H9 (cell line): ENCODE measurements around the gene MARVELD1. TPM values are rescaled to one million over a fixed set of nuclear protein-coding genes. Genes with fewer than 3 reads are reported as not detected.

Experiments used
- DNase-seq: peaks from one replicate; pipeline ENCODE4 v3.0.0-alpha.2; 2017
- H2AFZ ChIP-seq: one replicate; pipeline ENCODE4 v1.6.1; 2013; ENCODE audit warnings: mild to moderate bottlenecking, low read length, control low read depth, moderate library complexity
- H2AK5ac ChIP-seq: 2 replicates; pipeline ENCODE4 v1.6.1; 2013; ENCODE audit warnings: low read length, control low read depth, mixed read lengths; ENCODE audit not compliant: insufficient read length
- H2BK120ac ChIP-seq: one replicate; pipeline ENCODE4 v1.6.1; 2013; ENCODE audit warnings: low read depth, mild to moderate bottlenecking, low read length, control low read depth, inconsistent platforms; ENCODE audit not compliant: poor library complexity, severe bottlenecking
- H2BK12ac ChIP-seq: 2 replicates; pipeline ENCODE4 v1.6.1; 2013; ENCODE audit warnings: low read length, control low read depth, mixed read lengths, low read depth; ENCODE audit not compliant: insufficient read length
- H2BK15ac ChIP-seq: 2 replicates; pipeline ENCODE4 v1.6.1; 2013; ENCODE audit warnings: low read depth, low read length, control low read depth
- H2BK20ac ChIP-seq: one replicate; pipeline ENCODE4 v1.6.1; 2013; ENCODE audit warnings: low read depth, mild to moderate bottlenecking, low read length, control low read depth, inconsistent platforms; ENCODE audit not compliant: poor library complexity, severe bottlenecking
- H2BK5ac ChIP-seq: 2 replicates; pipeline ENCODE4 v1.6.1; 2013; ENCODE audit warnings: low read length, control low read depth, mixed read lengths; ENCODE audit not compliant: insufficient read length
- H3K14ac ChIP-seq: 2 replicates; pipeline ENCODE4 v1.6.1; 2013; ENCODE audit warnings: low read length, control low read depth; ENCODE audit not compliant: insufficient read depth
- H3K18ac ChIP-seq: 2 replicates; pipeline ENCODE4 v1.6.1; 2013; ENCODE audit warnings: low read depth, mild to moderate bottlenecking, mixed read lengths, low read length, control low read depth; ENCODE audit not compliant: insufficient read length
- H3K23ac ChIP-seq: 2 replicates; pipeline ENCODE4 v1.6.1; 2013; ENCODE audit warnings: low read length, control low read depth, mixed read lengths, low read depth; ENCODE audit not compliant: insufficient read length
- H3K23me2 ChIP-seq: 2 replicates; pipeline ENCODE4 v1.6.1; 2013; ENCODE audit warnings: low read depth, mild to moderate bottlenecking, mixed read lengths, low read length, control low read depth; ENCODE audit not compliant: insufficient read length, poor library complexity, severe bottlenecking
- H3K27ac ChIP-seq: 2 replicates; pipeline ENCODE4 v1.5.1; 2013; ENCODE audit warnings: low read length, control low read depth, mixed read lengths, low read depth; ENCODE audit not compliant: insufficient read length
- H3K27me3 ChIP-seq: 2 replicates; pipeline ENCODE4 v1.6.1; 2013; ENCODE audit warnings: low read length, control low read depth, inconsistent platforms; ENCODE audit not compliant: insufficient read depth
- H3K4ac ChIP-seq: 2 replicates; pipeline ENCODE4 v1.6.1; 2013; ENCODE audit warnings: low read depth, mild to moderate bottlenecking, control low read depth, inconsistent platforms, low read length, moderate library complexity
- H3K4me1 ChIP-seq: 2 replicates; pipeline ENCODE4 v1.6.1; 2013; ENCODE audit warnings: low read length, control low read depth, inconsistent platforms; ENCODE audit not compliant: insufficient read depth
- H3K4me2 ChIP-seq: 2 replicates; pipeline ENCODE4 v1.6.1; 2013; ENCODE audit warnings: low read length, control low read depth, mixed read lengths; ENCODE audit not compliant: insufficient read length, insufficient read depth
- H3K56ac ChIP-seq: 2 replicates; pipeline ENCODE4 v1.6.1; 2013; ENCODE audit warnings: low read depth, mild to moderate bottlenecking, mixed read lengths, low read length, control low read depth; ENCODE audit not compliant: insufficient read length
- H3K79me1 ChIP-seq: 2 replicates; pipeline ENCODE4 v1.6.1; 2013; ENCODE audit warnings: low read depth, mild to moderate bottlenecking, moderate library complexity, low read length, control low read depth, inconsistent platforms; ENCODE audit not compliant: insufficient read depth, poor library complexity, severe bottlenecking
- H3K79me2 ChIP-seq: 2 replicates; pipeline ENCODE4 v1.6.1; 2013; ENCODE audit warnings: low read length, control low read depth, inconsistent platforms; ENCODE audit not compliant: insufficient read depth
- H3K9ac ChIP-seq: 2 replicates; pipeline ENCODE4 v1.6.1; 2013; ENCODE audit warnings: low read length, control low read depth, mixed read lengths; ENCODE audit not compliant: insufficient read length; ENCODE audit errors: extremely low read depth
- H3K9me3 ChIP-seq: one replicate; pipeline ENCODE4 v1.6.1; 2013; ENCODE audit warnings: low read depth, low read length, inconsistent platforms; ENCODE audit not compliant: control insufficient read depth
- H3T11ph ChIP-seq: one replicate; pipeline ENCODE4 v1.6.1; 2013; ENCODE audit warnings: mild to moderate bottlenecking, low read length, control low read depth, inconsistent platforms
- H4K20me1 ChIP-seq: one replicate; pipeline ENCODE4 v1.6.1; 2013; ENCODE audit not compliant: control insufficient read depth, insufficient read length, insufficient read depth
- H4K5ac ChIP-seq: 2 replicates; pipeline ENCODE4 v1.6.1; 2013; ENCODE audit warnings: low read depth, mild to moderate bottlenecking, mixed read lengths, low read length, control low read depth; ENCODE audit not compliant: insufficient read length
- H4K8ac ChIP-seq: replicated peaks from 2 replicates; pipeline ENCODE4 v1.6.1; 2013; ENCODE audit warnings: low read length, control low read depth, mixed read lengths, low read depth; ENCODE audit not compliant: insufficient read length
- H4K91ac ChIP-seq: 2 replicates; pipeline ENCODE4 v1.6.1; 2013; ENCODE audit warnings: low read depth, mild to moderate bottlenecking, moderate library complexity, mixed read lengths, low read length, control low read depth; ENCODE audit not compliant: insufficient read length
- H3K27ac Mint-ChIP-seq, 3 experiments: 2 replicates in 2 of 3; 3 replicates in 1 of 3; pipeline ENCODE4 v1.8.0; 2020 to 2021; ENCODE audit warnings: mixed read lengths in 3 of 3, mild to moderate bottlenecking in 1 of 3, moderate library complexity in 1 of 3
- H3K27me3 Mint-ChIP-seq: 2 replicates; pipeline ENCODE4 v1.8.0; 2021; ENCODE audit warnings: low read depth, mild to moderate bottlenecking, moderate library complexity, mixed read lengths
- H3K36me3 Mint-ChIP-seq, 3 experiments: 2 replicates in 2 of 3; 3 replicates in 1 of 3; pipeline ENCODE4 v1.8.0; 2020 to 2021; ENCODE audit warnings: low read depth in 3 of 3, mixed read lengths in 3 of 3; ENCODE audit not compliant: insufficient read depth in 1 of 3
- H3K4me1 Mint-ChIP-seq, 2 experiments: 2 replicates each; pipeline ENCODE4 v1.8.0; 2020; ENCODE audit warnings: mixed read lengths in 2 of 2
- H3K4me3 Mint-ChIP-seq, 2 experiments: 2 replicates in 1 of 2; 3 replicates in 1 of 2; pipeline ENCODE4 v1.8.0; 2020 to 2021; ENCODE audit warnings: mild to moderate bottlenecking in 2 of 2, mixed read lengths in 2 of 2, moderate library complexity in 1 of 2
- H3K9me3 Mint-ChIP-seq, 2 experiments: 2 replicates in 1 of 2; 3 replicates in 1 of 2; pipeline ENCODE4 v1.8.0; 2020; ENCODE audit warnings: mild to moderate bottlenecking in 2 of 2, mixed read lengths in 2 of 2, moderate library complexity in 1 of 2
- CTCF ChIP-seq: fragments of 200-600 bp; sonication (generic); conservative IDR thresholded peaks from 3 replicates; pipeline ENCODE4 v1.8.0; 2021; ENCODE audit warnings: antibody characterized with exemption, mild to moderate bottlenecking
- WGBS: extraction: QIAGEN DNeasy Blood & Tissue Kit; methylation state at CpG from one replicate; pipeline ENCODE4 v1.1.7; 2013; ENCODE audit warnings: missing lambda C conversion rate, low lambda C conversion rate, mixed read lengths; ENCODE audit not compliant: insufficient read length; ENCODE audit errors: extremely low coverage; 5-methylcytosine and 5-hydroxymethylcytosine counted together
- total RNA-seq: library from RNA; stranded (reverse); gene quantifications from 2 replicates; pipeline ENCODE4 v1.2.1, GENCODE V29; 2021

MARVELD1 gene
- total RNA-seq, 1 experiment from 2014 or later, result 26.7 TPM

- Mint-ChIP-seq H3K36me3 (no peaks in the 10 kb centered on the region; a peak in 1 of 7 replicates), H3K4me3 (no peak overlapping the region), H3K27me3 (peaks cover 5% of the 10 kb centered on the region), H3K27ac (no peak overlapping the region), H3K9me3 (no peaks in the 10 kb centered on the region), H3K4me1 (peaks cover 8 to 11% of the 10 kb centered on the region in 2 experiments)
- Histone ChIP-seq H4K8ac (no peak overlapping the region), H3T11ph (no peak overlapping the region), H2BK15ac (no peak overlapping the region), H3K4me1 (no peaks in the 10 kb centered on the region; the same call in 1 of the 2 replicates), H4K91ac (no peak overlapping the region), H2BK12ac (no peak overlapping the region), H3K18ac (no peak overlapping the region), H4K20me1 (no peaks in the 10 kb centered on the region), H3K79me1 (no peaks in the 10 kb centered on the region), H3K27me3 (no peaks in the 10 kb centered on the region; the same call in 1 of the 2 replicates), H3K4me2 (no peak overlapping the region), H2BK20ac (no peak overlapping the region), H2AK5ac (no peak overlapping the region), H2BK120ac (no peak overlapping the region), H3K23ac (no peak overlapping the region), H3K79me2 (no peaks in the 10 kb centered on the region), H2AFZ (no peak overlapping the region), H3K9me3 (no peaks in the 10 kb centered on the region), H3K23me2 (no peaks in the 10 kb centered on the region), H3K27ac (no peak overlapping the region), H3K56ac (no peak overlapping the region), H3K14ac (no peak overlapping the region), H3K4ac (no peak overlapping the region), H2BK5ac (no peak overlapping the region), H3K9ac (no peak overlapping the region), H4K5ac (no peak overlapping the region)
- no peak for TF ChIP-seq CTCF
- no CpG with 5 or more reads among the region's 5 CpGs for WGBS
- no peak for DNase-seq
Observed at GRCh38 chr10:97729014-97729413, 15.5 kb downstream of the MARVELD1 start.
